SJSA1 (cell line): Measurements from ENCODE around the gene RYR3. TPM values are rescaled to one million over a fixed set of nuclear protein-coding genes. Genes with fewer than 3 reads are reported as not detected.

ENCODE experiments used
- DNase-seq, 2 experiments: peaks; one replicate each; pipeline ENCODE4 v3.0.0-alpha.2; 2015 to 2020; ENCODE audit warnings: low spot score in 2 of 2, low read depth in 1 of 2
- H3K27ac ChIP-seq: fragments of 250-450 bp; sonication (Bioruptor Pico); 2 replicates; pipeline ENCODE4 v1.5.1; 2020; ENCODE audit warnings: mild to moderate bottlenecking, moderate library complexity
- H3K27me3 ChIP-seq: fragments of 250-450 bp; sonication (Bioruptor Pico); replicated peaks from 2 replicates; pipeline ENCODE4 v1.5.1; 2020; ENCODE audit warnings: mild to moderate bottlenecking, moderate library complexity
- H3K36me3 ChIP-seq: fragments of 250-450 bp; sonication (Bioruptor Pico); 2 replicates; pipeline ENCODE4 v1.5.1; 2020; ENCODE audit warnings: mild to moderate bottlenecking
- H3K4me1 ChIP-seq: fragments of 250-450 bp; sonication (Bioruptor Pico); replicated peaks from 2 replicates; pipeline ENCODE4 v1.6.1; 2021; ENCODE audit warnings: mild to moderate bottlenecking
- H3K4me3 ChIP-seq: fragments of 250-450 bp; sonication (Bioruptor Pico); 2 replicates; pipeline ENCODE4 v1.5.1; 2020; ENCODE audit warnings: mild to moderate bottlenecking
- H3K9me3 ChIP-seq: fragments of 250-450 bp; sonication (Bioruptor Pico); replicated peaks from 2 replicates; pipeline ENCODE4 v1.5.1; 2020; ENCODE audit warnings: mild to moderate bottlenecking
- total RNA-seq: library from RNA; depleted of rRNA; stranded (reverse); fragments of >200 nt; shearing (Covaris generic); gene quantifications from 2 replicates; pipeline ENCODE4 v1.2.3, GENCODE V29; 2014

The RYR3 gene
- total RNA-seq, 1 experiment from 2014 or later: 10.3 TPM

GRCh38 chr15:33298631-33299030, 12.1 kb upstream of the RYR3 start:
- Histone ChIP-seq H3K4me1 (no peaks in the 10 kb centered on the region), H3K4me3 (no peak overlapping the region), H3K27me3 (peaks cover 13% of the 10 kb centered on the region), H3K36me3 (no peaks in the 10 kb centered on the region), H3K27ac (no peak overlapping the region), H3K9me3 (0 out of 2 replicates have a peak, but pooled peaks cover 4% of the 10 kb centered on the region)
- DNase-seq: no peak

- Histone ChIP-seq H3K4me1 (no peaks in the 10 kb centered on the region), H3K4me3 (no peak overlapping the region), H3K27me3 (peaks cover 24% of the 10 kb centered on the region), H3K9me3 (0 out of 2 replicates have a peak, but pooled peaks cover 4% of the 10 kb centered on the region), H3K27ac (no peak overlapping the region), H3K36me3 (no peaks in the 10 kb centered on the region)
- DNase-seq: no peak
Observed at GRCh38 chr15:33304924-33305323, 5.8 kb upstream of the RYR3 start.

GRCh38 chr15:33309602-33310276, 1.0 kb upstream of the RYR3 start:
- Histone ChIP-seq H3K27me3 (peaks cover 60% of the 10 kb centered on the region), H3K9me3 (no peaks in the 10 kb centered on the region), H3K4me3 (no peak overlapping the region), H3K4me1 (no peaks in the 10 kb centered on the region), H3K36me3 (no peaks in the 10 kb centered on the region), H3K27ac (no peak overlapping the region)
- no peak for DNase-seq

GRCh38 chr15:33311312-33311971, 675 bp downstream of the RYR3 start:
- no peak for DNase-seq
- no peaks in the 10 kb centered on the region for H3K4me1 ChIP-seq
- H3K27ac ChIP-seq: no peak overlapping the region
- no peak overlapping the region for H3K4me3 ChIP-seq
- no peaks in the 10 kb centered on the region for H3K9me3 ChIP-seq
- no peaks in the 10 kb centered on the region for H3K36me3 ChIP-seq
- H3K27me3 ChIP-seq: peaks cover 60% of the 10 kb centered on the region

GRCh38 chr15:33313491-33313890, 2.7 kb downstream of the RYR3 start:
- no peaks in the 10 kb centered on the region for H3K36me3 ChIP-seq
- no peak overlapping the region for H3K27ac ChIP-seq
- no peaks in the 10 kb centered on the region for H3K4me1 ChIP-seq
- no peak for DNase-seq
- no peak overlapping the region for H3K4me3 ChIP-seq
- H3K27me3 ChIP-seq: peaks cover 58% of the 10 kb centered on the region
- no peaks in the 10 kb centered on the region for H3K9me3 ChIP-seq

GRCh38 chr15:33314069-33314468, 3.3 kb downstream of the RYR3 start:
- DNase-seq: no peak
- Histone ChIP-seq H3K4me1 (no peaks in the 10 kb centered on the region), H3K27ac (no peak overlapping the region), H3K27me3 (peaks cover 55% of the 10 kb centered on the region), H3K4me3 (no peak overlapping the region), H3K36me3 (no peaks in the 10 kb centered on the region), H3K9me3 (no peaks in the 10 kb centered on the region)

- DNase-seq: no peak
- H3K4me3 ChIP-seq: no peak overlapping the region
- no peaks in the 10 kb centered on the region for H3K36me3 ChIP-seq
- no peaks in the 10 kb centered on the region for H3K9me3 ChIP-seq
- no peaks in the 10 kb centered on the region for H3K4me1 ChIP-seq
- no peak overlapping the region for H3K27ac ChIP-seq
- peaks cover 46% of the 10 kb centered on the region for H3K27me3 ChIP-seq
Observed at GRCh38 chr15:33315044-33315443, 4.3 kb downstream of the RYR3 start.

- Histone ChIP-seq H3K27ac (no peak overlapping the region), H3K9me3 (no peaks in the 10 kb centered on the region), H3K4me1 (no peaks in the 10 kb centered on the region), H3K27me3 (peaks cover 31% of the 10 kb centered on the region), H3K4me3 (no peak overlapping the region), H3K36me3 (no peaks in the 10 kb centered on the region)
- no peak for DNase-seq
Observed at GRCh38 chr15:33317896-33318295, 7.1 kb downstream of the RYR3 start.

GRCh38 chr15:33320017-33320416, 9.2 kb downstream of the RYR3 start:
- Histone ChIP-seq H3K9me3 (no peaks in the 10 kb centered on the region), H3K4me1 (no peaks in the 10 kb centered on the region), H3K4me3 (no peak overlapping the region), H3K27me3 (peaks cover 19% of the 10 kb centered on the region), H3K27ac (no peak overlapping the region), H3K36me3 (no peaks in the 10 kb centered on the region)
- DNase-seq: no peak

- no peaks in the 10 kb centered on the region for H3K9me3 ChIP-seq
- H3K27ac ChIP-seq: no peak overlapping the region
- no peak for DNase-seq
- no peaks in the 10 kb centered on the region for H3K4me1 ChIP-seq
- H3K27me3 ChIP-seq: peaks cover 19% of the 10 kb centered on the region; the same call in 1 of the 2 replicates
- H3K36me3 ChIP-seq: no peaks in the 10 kb centered on the region
- no peak overlapping the region for H3K4me3 ChIP-seq
Observed at GRCh38 chr15:33322091-33322490, 11.3 kb downstream of the RYR3 start.

- no peak for DNase-seq
- peaks cover 22% of the 10 kb centered on the region for H3K27me3 ChIP-seq
- no peak overlapping the region for H3K27ac ChIP-seq
- no peaks in the 10 kb centered on the region for H3K36me3 ChIP-seq
- no peaks in the 10 kb centered on the region for H3K9me3 ChIP-seq
- H3K4me1 ChIP-seq: no peaks in the 10 kb centered on the region
- no peak overlapping the region for H3K4me3 ChIP-seq
Observed at GRCh38 chr15:33324609-33325008, 13.8 kb downstream of the RYR3 start.

- Histone ChIP-seq H3K27me3 (peaks cover 18% of the 10 kb centered on the region), H3K4me3 (no peak overlapping the region)
- no peak for DNase-seq
Observed at GRCh38 chr15:33326908-33327307, 16.1 kb downstream of the RYR3 start.

GRCh38 chr15:33328106-33328505, 17.3 kb downstream of the RYR3 start:
- H3K27me3 ChIP-seq: peaks cover 13% of the 10 kb centered on the region
- no peaks in the 10 kb centered on the region for H3K36me3 ChIP-seq
- no peaks in the 10 kb centered on the region for H3K4me1 ChIP-seq
- H3K27ac ChIP-seq: no peak overlapping the region
- no peak for DNase-seq
- no peak overlapping the region for H3K4me3 ChIP-seq
- no peaks in the 10 kb centered on the region for H3K9me3 ChIP-seq

More at GRCh38 chr15:33326908-33327307, 16.1 kb downstream of the RYR3 start:
- Histone ChIP-seq H3K9me3 (no peaks in the 10 kb centered on the region), H3K36me3 (no peaks in the 10 kb centered on the region), H3K27ac (no peak overlapping the region), H3K4me1 (no peaks in the 10 kb centered on the region)

GRCh38 chr15:33329457-33329856, 18.7 kb downstream of the RYR3 start:
- no peak for DNase-seq
- H3K4me3 ChIP-seq: no peak overlapping the region
- H3K27me3 ChIP-seq: peaks cover 13% of the 10 kb centered on the region
- H3K4me1 ChIP-seq: no peaks in the 10 kb centered on the region
- H3K27ac ChIP-seq: no peak overlapping the region
- H3K9me3 ChIP-seq: no peaks in the 10 kb centered on the region
- H3K36me3 ChIP-seq: no peaks in the 10 kb centered on the region
